NK-92 treated with Interleukin-12 subunit alpha and Interleukin-12 subunit beta, amount 100 ng/mL, for 24 hours (cell line): ENCODE results near the gene MBP.
"Not testable (repeated sequence)": the region's sequence is repeated elsewhere in the genome, so short reads cannot be mapped to it uniquely, and the experiment has no call there.

Experiments used
- DNase-seq: peaks from one replicate; lab custom pipeline; 2025; lab: John Stamatoyannopoulos, UW

Gene MBP

DNA sequence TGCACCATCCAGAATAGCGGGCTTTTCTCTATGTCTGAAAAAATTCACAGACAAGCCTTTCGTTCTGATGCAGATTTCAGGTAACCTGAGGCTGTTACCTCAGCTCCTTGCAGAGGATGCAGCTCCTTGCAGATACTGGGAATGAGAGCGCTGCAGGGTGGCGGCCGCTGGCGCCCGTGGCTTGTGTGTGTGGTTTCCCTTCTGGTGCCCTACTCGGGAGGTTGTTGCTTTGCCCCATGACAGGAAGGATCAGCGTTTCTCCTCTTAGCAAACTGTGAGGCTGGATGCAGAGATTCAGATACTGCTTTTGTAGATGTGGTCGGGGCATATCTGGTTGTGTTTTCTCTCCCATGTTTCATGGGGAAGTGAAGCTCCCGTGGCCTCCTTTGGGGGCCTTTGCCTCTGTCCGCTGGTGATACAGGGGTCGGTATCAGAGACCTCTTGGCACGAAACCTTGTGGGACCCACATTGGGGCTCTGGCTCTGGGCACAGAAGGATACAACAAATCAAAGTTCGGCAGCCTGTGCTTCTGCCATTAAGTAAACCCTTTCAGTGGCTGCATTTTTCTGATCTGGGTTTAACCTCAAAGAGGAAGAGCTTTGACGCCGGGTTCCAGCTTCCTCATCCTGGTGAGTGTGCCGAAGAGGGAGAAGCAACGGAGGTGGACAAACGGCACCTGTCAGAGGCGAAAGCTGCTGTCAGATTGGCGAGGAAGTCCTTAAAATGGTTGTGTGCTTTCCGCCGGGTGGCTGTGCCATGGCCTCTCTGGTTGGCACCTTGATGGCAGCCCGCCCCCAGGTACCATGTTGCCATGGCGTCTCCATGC lies 127.8 kb downstream of the MBP start:
- no peak for DNase-seq

DNA sequence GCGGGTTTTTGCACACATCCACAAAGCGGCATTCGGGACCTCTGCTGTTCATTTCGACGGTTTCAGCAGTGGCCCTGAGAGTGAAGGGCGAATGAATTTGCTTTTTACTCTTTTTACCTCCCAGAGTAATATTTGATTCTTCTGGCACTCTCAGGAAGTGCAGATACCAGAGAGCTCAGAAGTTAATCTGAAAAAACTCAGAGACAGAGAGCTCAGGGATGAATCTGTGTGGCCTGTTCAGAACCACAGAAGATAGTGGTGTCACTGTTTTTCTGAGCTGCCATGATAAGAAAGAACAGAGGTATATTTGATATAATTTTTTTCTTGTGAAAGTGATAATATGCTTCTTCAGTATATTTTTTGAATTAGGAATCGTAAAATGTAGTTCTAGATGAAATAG lies 129.3 kb downstream of the MBP start:
- no peak for DNase-seq

GRCh38 chr18:77002496-77002895 lies 130.1 kb downstream of the MBP start:
- DNase-seq = no peak

DNA sequence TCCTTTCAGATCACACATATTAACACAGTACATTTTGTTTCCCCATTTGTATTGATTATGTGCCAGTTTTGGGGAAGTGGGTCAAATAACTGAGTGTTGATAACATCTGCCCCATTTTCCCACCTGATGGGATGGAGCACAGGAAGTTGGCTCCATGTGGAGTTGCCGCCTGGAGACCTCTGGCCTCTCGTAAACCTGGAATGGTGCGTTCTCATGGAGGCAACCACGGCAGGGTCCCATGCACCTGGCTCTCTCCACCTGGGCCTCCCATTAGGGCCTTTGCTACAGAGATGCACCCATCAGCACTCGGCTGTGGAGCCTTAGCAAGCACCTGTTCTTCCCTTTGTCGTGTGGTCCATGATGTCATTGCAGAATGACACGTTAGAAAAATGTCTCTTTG lies 130.6 kb downstream of the MBP start:
- no peak for DNase-seq

- DNase-seq = no peak
These were observed 131.5 kb downstream of the MBP start for GRCh38 chr18:77001041-77001440.

DNA sequence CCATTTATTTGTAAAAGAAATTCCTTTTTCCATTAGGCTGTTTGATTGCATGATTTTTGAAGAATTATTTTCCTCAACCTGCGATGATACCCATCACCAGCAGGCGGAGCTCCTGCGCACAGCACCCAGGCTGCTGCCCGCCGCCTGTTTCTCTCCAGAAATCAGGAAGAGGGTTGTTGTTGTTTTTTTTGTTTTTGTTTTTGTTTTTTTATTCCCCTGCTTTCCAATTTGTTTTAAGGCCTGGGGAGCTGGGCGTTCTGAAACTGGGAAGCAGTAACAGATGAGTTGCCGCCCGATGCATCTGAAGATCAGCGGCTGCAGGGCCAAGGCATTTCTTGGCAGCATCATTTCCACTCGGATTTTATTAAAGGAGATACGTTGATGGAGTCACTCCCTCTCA lies 132.1 kb downstream of the MBP start:
- peak; percentile 9 for DNase-seq

DNA sequence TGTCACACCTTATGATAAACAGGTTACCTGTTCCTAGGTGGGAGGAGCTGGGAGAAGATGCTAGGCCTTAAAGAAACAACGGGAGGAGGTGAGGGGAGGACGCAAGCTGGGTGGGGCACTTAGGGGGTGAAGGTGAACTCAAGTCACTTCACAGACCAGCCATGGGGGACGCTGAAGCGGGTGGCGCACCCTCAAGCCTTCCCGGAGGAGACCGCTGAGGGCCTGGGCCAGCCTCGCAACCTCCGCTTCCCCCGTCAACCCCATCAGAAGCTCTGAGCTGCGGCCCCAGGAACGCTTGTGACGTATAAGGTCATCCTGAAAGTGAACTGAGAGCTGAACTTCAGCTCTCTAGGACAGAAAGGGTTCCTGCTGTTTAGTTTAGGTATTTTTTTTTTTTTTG lies 133.5 kb downstream of the MBP start:
- no peak for DNase-seq

DNA sequence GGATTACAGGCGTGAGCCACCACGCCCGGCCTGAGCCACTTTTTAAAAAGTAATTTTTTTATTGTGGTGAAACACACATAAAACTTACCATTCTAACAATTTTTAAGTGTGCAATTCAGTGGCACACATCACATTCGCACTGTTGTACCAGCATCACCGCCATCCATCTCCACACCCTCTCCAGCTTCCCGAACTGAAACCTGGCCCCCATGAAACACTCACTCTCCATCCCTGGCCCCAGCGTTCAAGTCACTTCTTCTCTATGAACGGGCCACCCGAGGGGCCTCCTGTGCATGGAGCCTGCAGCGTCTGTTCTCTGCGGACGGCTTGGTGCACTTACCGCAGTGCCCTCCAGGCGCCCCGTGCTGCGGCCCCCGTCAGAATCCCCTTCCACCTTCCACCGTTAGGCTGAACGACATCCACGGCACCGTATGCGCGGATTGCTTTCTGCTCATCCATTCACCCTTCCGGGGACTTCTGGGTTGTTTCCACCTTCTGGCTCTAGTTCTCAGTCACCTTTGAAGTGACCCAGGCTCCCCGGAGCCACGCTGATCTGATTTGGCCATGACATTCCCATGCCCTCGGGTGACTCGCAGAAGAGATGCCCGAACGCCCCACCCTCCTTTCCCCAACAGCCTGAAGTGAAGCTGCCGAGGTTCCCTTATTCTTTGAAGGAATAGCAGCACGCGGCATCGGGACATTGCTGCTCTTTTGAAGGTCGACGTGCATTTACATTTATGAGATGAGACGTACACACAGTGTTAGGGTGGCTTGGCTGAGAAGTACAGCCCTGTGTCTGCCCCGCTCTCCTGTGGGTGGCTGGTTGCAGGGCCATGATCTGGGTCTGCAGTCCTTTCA lies 134.4 kb downstream of the MBP start:
- DNase-seq = no peak

DNA sequence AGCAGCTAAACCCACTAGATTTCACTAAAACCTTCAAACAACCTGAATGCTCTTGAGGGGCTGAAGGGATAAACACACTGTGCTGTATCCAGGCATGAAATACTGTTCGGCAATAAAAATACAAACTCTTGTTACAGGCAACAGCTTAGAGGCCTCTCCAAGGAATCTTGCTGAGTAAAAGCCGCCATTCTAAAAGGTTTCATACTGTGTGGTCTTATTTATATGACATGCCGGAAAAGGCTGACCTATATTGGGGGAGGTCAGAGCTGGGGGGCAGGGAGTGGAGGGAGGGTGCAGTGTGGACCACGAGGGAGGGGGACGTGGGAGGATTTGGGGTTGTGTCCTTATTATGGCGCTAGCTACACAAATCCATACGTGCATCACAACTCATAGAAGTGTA lies 136.2 kb downstream of the MBP start:
- DNase-seq = no peak

- no peak for DNase-seq
These were observed 136.7 kb downstream of the MBP start for GRCh38 chr18:76995896-76996295.

DNA sequence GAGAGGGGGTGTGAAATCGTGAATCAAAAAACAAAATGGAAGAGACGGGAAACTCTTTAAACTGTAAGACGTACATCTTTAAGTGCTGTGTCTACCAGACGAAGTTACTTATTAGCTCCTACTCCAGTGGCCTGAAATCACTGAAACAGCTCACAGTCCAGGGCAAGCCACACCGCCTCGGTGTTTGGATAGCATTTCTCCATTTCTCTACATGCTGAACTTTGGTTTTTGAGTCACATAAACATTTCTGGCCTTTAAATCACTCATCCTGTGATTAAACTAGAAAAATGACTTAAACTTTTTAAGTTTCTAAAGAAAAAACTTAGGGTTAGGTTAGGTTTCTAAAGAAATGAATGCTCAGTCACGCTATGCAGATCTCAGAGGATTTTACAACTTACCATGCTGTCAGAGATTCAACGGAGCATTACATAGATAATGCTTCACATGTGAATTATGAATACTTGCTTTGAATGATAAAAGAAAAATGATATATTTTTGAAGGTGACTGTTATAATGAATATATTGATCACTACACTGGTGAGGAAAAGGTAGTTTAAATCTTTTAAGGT lies 138.4 kb downstream of the MBP start:
- no peak for DNase-seq

DNA sequence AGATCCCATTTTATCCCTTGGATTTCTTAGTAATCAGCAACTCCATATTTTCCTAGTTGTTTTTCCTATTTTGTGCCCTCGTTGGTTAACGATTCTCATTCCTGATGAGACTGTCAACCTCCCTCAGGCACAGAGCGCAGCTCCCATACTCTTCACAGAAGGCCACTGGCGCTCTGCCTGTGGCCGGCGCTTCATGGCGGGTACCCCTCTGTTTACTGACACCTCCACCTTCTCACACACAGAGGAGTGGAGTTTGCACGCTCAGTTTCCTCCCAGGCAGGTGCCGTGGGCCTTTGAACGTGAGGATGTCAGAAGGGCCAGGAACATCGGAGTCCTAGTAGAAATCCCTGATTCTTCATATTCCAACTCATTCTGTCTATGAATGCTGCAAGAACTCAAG lies 139.0 kb downstream of the MBP start:
- no peak for DNase-seq

- no peak for DNase-seq
These were observed 139.5 kb downstream of the MBP start for GRCh38 chr18:76993085-76993382.

GRCh38 chr18:76992226-76993084 lies 140.1 kb downstream of the MBP start:
- DNase-seq = no peak

GRCh38 chr18:76991021-76991688 lies 141.4 kb downstream of the MBP start:
- DNase-seq = no peak

GRCh38 chr18:76990343-76991020 lies 142.1 kb downstream of the MBP start:
- DNase-seq = not testable (repeated sequence)

DNA sequence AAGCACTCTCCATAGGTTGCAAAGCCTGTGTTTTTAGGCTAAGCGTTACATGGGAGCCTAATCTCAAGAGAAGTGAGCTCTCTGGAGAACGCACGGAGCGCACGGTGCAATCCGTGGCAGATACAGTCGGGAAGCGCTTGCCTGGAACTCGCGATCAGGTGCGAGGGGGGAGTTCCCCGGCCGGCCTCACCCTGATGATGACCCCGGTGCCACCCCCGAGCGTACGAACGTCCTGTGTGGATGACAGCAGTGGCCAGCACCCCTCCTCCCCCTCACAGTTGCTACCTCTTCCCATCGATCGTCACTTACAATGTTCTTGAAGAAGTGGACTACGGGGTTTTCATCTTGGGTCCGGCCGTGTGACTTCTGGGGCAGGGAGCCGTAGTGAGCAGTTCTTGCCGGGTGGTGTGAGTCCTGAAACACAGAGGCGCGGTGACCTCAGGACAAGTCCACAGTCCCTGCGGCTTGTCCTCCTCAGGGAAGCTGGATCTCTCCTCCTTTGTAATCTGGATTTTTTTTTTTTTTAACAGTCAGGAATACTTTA lies 142.9 kb downstream of the MBP start:
- no peak for DNase-seq

DNA sequence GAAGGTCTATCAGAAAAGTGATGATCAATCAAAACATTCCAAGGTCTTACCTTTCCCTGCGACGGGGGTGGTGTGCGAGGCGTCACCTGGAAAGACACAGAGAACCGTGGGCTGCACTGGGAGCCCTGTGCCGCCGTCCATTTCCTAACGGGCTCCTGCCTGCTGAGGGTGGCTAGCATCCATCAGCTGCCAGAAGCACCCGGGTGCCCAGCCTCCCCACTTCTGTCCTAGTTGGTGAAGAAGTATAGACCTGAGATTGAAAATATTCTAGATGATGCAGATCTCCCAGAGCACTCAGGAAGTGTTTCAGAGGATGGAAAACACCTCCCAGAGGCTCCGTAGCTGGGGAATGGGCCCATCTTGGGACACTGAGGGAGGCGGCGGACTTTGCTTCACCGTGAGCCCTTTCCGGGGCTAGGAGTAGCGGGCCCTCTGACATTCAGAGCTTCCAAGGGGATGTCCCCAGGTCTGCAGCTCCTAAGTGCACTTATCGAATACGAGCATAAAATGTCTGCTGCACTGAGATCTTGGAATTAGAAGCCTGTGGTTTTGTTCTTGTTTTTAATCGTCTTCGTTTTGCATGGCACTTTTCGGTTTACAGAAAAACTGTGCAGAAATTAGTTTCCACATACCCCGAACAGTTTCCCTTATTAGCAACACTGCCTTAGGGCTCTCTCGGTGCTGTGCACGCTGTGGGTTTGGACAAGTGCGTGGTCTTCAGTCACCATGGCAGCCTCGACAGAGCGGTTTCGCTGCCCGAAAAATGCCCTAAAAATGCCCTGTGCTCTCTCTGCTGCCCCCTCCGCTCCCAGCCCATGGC lies 143.5 kb downstream of the MBP start:
- no peak for DNase-seq

DNA sequence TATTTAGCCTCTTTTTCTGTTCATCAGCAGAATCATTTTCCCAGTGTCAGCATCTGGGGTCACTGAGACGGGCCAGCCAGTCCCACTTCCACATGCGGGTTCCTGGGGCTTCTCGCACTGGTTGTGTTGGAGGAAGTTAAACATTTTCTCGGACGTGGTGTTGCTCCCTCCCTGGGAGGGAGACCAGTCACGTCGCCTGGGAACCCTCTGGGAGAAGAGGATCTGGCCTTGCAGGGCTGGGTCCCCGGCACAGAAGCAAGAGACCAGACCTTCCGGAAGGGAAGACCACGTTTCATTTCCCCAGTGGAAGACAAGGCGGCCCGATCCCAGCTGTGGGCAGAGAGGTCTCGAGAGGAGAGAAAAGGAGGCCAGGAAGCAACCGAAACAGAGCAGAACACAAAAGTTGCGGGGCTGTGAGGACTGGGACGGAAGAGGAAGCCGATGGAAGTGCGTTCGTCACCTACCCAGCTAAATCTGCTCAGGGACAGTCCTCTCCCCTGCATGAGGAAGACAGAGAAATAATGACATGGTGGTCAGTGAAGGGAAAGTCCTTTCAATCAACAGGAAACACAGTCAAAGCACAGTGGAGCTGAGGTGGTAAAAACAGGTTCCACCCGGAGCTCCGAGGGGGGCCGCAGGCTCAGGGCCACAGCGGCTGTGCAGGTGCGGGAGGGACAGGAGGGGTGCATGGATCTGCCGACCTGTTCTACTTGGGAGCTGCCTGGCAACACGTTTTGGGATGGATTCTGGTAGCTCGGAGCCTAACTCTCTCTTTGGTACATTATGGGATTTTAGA lies 144.4 kb downstream of the MBP start:
- no peak for DNase-seq
